ENCODE results near the gene MGMT. TPM values are rescaled to one million over a fixed set of nuclear protein-coding genes. Genes with fewer than 3 reads are reported as not detected.
A peak's percentile ranks its signal among the peaks of the same experiment; 100 is the strongest.

The MGMT gene
- total and polyA plus RNA-seq, 3 donors from 2014 or later: 32.8 to 40.7 (median 37.9) TPM

- Histone ChIP-seq H3K9me3 (no peaks in the 10 kb centered on the region), H3K27ac (no peak overlapping the region), H3K4me1 (no peaks in the 10 kb centered on the region), H3K4me3 (no peak overlapping the region), H3K27me3 (no peaks in the 10 kb centered on the region), H3K36me3 (ENCODE audit: low read depth, missing control alignments) (no peaks in the 10 kb centered on the region)
- 85 to 88% methylated on average over 6 of the region's 6 CpGs for WGBS, 2 donors
- intact Hi-C loops (cut with DNase I; ENCODE audit: low total_unique reads): no loop called here
- TF ChIP-seq POLR2A (IDR thresholded peaks at IDR 0.05) (no peak), CTCF (IDR thresholded peaks at IDR 0.05) (no peak)
- no peak for DNase-seq
Observed at GRCh38 chr10:129537151-129537550, 70.1 kb downstream of the MGMT start.

- WGBS, 2 donors: 97 to 100% methylated on average over 2 of the region's 2 CpGs
- no peak for TF ChIP-seq POLR2A (IDR thresholded peaks at IDR 0.05)
- TF ChIP-seq CTCF (IDR thresholded peaks at IDR 0.05): no peak
- DNase-seq: no peak
- Histone ChIP-seq H3K4me1 (no peaks in the 10 kb centered on the region), H3K36me3 (ENCODE audit: low read depth, missing control alignments) (no peaks in the 10 kb centered on the region), H3K27me3 (no peaks in the 10 kb centered on the region), H3K9me3 (no peaks in the 10 kb centered on the region), H3K4me3 (no peak overlapping the region), H3K27ac (no peak overlapping the region)
- intact Hi-C loops (cut with DNase I; ENCODE audit: low total_unique reads): no loop called here
Observed at GRCh38 chr10:129538236-129538635, 71.2 kb downstream of the MGMT start.

- Histone ChIP-seq H3K27me3 (no peaks in the 10 kb centered on the region), H3K4me3 (no peak overlapping the region), H3K36me3 (ENCODE audit: low read depth, missing control alignments) (no peaks in the 10 kb centered on the region), H3K9me3 (no peaks in the 10 kb centered on the region), H3K4me1 (no peaks in the 10 kb centered on the region), H3K27ac (no peak overlapping the region)
- intact Hi-C loops (cut with DNase I; ENCODE audit: low total_unique reads): no loop called here
- 63 to 65% methylated on average over 9 of the region's 9 CpGs for WGBS, 2 donors
- DNase-seq: peak; percentile 35
- TF ChIP-seq CTCF (IDR thresholded peaks at IDR 0.05) (no peak), POLR2A (IDR thresholded peaks at IDR 0.05) (no peak)
Observed at GRCh38 chr10:129541200-129541599, 74.2 kb downstream of the MGMT start.

GRCh38 chr10:129541748-129542487 lies 74.9 kb downstream of the MGMT start:
- intact Hi-C loops (cut with DNase I; ENCODE audit: low total_unique reads): no loop called here
- Histone ChIP-seq H3K36me3 (ENCODE audit: low read depth, missing control alignments) (no peaks in the 10 kb centered on the region), H3K4me3 (no peak overlapping the region), H3K4me1 (no peaks in the 10 kb centered on the region), H3K9me3 (no peaks in the 10 kb centered on the region), H3K27me3 (no peaks in the 10 kb centered on the region), H3K27ac (no peak overlapping the region)
- TF ChIP-seq CTCF (IDR thresholded peaks at IDR 0.05) (no peak), POLR2A (IDR thresholded peaks at IDR 0.05) (no peak)
- no peak for DNase-seq
- WGBS, 2 donors: 86 to 94% methylated on average over 12 to 21 of the region's 21 CpGs

GRCh38 chr10:129542589-129542988 lies 75.5 kb downstream of the MGMT start:
- no peaks in the 10 kb centered on the region for H3K4me1 ChIP-seq
- H3K36me3 ChIP-seq (ENCODE audit: low read depth, missing control alignments): no peaks in the 10 kb centered on the region
- intact Hi-C loops (cut with DNase I; ENCODE audit: low total_unique reads): no loop called here
- no peaks in the 10 kb centered on the region for H3K27me3 ChIP-seq
- no peak overlapping the region for H3K27ac ChIP-seq
- no peak overlapping the region for H3K4me3 ChIP-seq
- no peaks in the 10 kb centered on the region for H3K9me3 ChIP-seq
- DNase-seq: no peak
- no peak for TF ChIP-seq POLR2A (IDR thresholded peaks at IDR 0.05)
- TF ChIP-seq CTCF (IDR thresholded peaks at IDR 0.05): no peak
- WGBS, 2 donors: 85 to 89% methylated on average over 10 of the region's 10 CpGs

Data from testis (tissue), 3 donors.